ENCODE data around the gene ILF3.

The ILF3 gene

DNA sequence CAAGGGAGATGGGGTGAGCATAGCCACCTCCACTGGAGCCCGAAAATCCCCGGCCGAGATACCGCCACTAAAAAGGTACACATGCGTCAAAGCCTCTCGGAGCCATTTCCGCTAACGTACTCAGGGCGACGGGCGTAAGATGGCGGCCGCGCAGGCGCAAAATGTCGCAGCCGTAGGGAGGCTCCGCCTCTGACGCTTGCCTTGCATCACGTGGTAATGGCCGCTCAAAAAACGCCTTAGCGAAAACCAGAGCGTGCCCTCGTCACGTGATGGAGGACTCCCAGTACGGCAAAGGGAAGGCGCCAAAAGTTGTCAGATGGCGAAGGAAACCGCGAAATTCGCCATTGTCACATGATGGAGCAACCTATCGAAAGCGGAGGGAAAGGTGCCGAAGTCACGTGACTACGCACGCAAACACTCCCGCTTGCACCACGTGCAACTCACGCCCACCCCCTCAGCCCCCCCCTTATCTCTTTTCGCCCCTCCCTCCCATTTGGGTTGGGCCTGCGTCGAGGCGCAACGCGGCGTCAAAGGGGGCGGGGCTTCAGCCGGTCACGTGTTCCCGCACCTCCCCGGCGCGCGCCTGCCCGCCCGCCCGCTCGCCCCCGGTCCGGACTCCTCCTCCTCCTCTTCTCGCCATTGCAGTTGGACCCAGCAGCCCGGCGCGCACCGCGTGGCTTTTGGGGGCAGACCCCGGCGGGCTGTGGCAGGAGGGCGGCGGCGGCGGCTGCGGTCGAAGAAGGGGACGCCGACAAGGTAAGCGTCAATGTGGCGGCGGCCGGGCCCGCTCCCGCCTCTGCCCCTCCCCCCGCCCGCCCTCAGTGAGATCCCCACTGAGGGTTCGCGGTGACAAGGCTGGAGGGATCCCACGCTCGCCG, at the start of gene ILF3:
Gene ILF3 (plus strand): TSS at position 615 of the 878 bp plus-strand sequence. CDS start 16,260 bp downstream, outside the sequence.
- peak; percentile 100 for DNase-seq

DNA sequence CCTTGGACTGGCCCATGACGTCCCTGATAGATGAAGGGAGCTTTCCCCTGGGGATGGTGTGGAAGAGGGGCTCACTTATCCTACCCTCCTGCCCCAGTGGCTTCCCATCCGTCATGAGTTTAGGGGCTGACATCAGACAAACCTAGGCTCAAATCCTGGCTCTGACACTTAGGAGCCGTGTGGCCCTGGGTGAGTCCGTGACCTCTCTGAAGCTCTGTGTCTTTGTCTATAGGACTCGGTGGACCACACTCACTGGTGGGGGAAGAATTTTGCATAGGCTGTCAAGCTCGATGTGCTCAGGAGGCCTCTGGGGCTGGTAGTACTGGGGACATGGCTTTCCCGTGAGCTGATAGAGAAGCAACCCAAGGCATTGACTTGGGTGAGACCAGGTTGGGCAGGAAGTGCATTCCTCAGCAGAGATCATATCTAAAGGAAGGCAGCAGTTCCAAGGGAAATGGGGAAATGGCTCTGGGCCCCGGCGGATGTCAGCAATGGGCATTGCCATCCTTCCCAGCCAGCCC, 49.6 kb upstream of the ILF3 start:
- no peak for DNase-seq

DNA sequence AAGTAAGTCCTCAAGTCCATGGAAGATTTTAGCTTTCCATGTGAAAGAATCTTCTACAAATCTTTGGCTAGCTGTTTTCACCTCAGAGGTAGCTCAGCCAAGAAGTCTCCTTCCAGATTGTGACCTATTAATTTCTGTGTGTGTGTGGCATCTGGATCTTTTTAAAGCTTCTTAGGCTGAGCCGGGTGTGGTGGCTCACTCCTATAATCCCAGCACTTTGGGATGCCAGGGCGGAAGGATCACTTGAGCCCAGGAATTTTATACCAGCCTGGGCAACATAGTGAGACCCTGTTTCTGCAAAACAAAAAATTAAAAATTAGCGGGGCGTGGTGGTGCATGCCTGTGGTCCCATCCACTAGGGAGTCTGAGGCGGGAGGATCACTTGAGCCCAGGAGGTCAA, 42.2 kb upstream of the ILF3 start:
- no peak for DNase-seq

DNA sequence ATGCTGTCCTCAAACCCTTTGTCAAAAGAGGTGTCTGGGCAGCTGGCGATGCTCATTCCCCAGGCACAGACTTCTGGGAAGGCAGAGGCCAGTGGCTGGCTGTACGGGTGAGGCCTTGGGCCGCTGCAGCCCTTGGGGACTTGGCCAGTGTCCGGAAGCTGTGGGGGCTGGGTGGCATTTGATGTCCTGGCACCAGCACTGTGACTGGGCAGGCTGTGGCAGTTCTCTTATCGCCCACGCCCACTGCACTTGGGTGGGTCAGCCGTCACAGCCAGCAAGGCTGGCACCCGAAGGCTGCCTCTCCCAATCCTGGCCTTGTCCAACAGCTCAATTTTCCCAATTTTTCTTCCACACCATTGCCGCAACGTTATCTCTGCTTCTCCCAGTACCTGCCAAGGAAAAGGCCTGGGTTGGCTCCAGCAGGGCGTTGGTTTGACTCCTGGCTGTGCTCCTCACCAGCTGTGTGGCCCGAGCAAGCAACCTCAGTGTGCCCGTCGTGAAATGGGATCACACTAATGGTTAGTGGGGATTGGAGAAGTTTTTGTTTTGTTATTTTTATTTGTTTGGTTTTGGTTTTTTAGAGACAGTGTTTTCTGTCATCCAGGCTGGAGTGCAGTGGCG, 41.5 kb upstream of the ILF3 start:
- no peak for DNase-seq

DNA sequence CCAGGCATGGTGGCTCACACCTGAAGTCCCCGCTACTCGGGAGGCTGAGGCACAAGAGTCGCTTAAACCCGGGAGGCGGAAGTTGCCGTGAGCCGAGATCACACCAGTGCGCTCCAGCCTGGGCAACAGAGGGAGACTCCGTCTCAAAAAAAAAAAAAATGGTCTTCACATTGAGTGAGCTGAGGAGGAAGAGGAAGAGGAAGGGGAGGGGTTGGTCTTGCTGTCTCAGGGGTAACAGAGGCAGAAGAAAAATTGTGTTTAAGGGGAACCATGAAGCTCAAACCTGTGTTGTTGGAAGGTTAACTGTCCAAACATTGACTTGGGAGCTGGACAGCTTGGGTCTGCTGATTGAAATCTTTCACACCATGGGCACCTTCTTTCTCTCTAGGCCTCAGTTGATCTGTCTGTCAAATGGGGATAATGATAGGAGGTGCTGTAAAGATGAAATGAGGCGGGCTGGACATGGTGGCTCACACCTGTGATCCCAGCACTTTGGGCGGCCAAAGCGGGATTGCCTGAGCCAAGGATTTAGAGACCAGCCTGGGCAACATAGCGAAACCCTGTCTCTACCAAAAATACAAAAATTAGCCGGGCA, 38.6 kb upstream of the ILF3 start:
- no peak for DNase-seq

DNA sequence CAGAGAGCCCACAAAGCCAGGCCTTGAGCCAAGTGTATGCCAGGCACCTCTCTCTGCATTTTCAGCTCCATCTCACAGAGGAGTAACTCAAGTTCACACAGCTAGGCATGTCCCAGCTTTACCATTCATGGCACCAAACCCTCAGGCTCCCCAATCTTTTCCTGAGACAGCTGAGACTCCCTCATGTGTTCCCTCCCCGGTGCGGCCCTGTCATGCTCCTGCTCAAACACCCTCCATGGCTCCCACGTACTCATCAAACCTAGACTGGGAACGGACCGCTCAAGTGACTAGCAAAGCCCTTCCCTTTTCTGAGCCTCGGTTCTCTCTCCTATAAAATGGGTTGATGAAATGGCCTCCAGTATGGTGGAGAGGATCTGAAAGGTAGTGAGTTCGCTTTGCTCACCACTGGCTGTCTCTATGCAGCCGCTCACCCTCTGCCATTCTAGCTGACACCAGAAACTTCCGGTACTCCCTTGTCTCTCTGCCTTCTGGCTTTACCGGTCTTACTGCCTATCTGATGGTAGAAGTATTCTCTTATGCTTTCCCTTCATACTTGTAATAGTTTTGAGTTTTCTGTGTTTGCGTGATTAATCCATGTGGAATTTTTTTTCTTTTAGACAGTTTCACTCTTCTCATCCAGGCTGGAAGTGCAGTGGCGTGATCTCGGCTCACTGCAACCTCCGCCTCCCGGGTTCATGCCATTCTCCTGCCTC, 36.6 kb upstream of the ILF3 start:
- DNase-seq = peak; percentile 86

DNA sequence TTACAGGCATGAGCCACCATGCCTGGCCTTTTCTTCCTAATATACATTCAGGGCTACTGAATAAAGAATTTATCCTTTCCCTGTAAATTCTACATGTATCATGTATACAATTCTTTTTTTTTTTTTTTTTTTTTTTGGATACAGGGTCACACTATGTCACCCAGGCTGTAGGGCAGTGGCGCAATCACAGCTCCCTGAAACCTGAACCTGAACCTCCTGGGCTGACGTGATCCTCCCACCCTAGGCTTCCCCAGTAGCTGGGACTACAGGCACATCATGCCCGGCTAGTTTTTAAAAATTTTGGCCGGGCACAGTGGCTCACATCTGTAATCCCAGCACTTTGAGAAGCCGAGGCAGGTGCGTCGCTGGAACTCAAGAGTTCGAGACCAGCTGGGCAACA, 35.3 kb upstream of the ILF3 start:
- DNase-seq = no peak

DNA sequence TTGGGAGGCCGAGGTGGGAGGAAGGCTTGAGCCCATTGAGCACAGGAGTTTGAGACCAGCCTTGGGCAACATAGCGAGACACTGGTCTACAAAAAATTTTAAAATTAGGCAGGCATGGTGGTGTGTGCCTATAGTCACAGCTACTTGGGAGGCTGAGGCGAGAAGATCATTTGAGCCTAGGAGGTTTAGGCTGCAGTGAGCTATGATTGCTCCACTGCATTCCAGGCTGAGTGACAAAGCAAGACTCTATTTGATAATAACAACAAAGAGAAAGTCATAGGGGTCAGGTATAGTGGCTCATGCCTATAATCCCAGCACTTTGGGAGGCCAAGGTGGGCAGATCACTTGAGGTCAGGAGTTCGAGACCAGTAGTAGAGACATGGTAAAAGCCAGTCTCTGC, 33.4 kb upstream of the ILF3 start:
- DNase-seq = no peak

DNA sequence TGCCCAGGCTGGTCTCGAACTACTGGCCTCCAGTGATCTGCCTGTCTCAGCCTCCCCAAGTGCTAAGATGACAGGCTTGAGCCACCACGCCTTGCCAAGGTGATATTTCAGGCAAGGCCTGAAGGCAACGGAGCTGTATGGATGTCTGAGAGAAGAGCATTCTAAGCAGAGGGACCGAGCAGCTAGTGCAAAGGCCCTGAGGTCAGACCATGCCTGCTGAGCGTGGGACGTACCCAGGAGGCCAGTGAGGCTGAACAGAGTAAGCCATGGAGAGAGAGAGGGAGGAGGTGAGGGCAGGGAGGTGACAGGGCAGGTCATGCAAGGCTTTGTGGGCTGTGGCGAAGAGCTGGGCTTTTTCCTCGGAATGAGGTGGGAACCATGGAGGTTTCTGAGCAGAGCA, 32.2 kb upstream of the ILF3 start:
- DNase-seq = no peak

DNA sequence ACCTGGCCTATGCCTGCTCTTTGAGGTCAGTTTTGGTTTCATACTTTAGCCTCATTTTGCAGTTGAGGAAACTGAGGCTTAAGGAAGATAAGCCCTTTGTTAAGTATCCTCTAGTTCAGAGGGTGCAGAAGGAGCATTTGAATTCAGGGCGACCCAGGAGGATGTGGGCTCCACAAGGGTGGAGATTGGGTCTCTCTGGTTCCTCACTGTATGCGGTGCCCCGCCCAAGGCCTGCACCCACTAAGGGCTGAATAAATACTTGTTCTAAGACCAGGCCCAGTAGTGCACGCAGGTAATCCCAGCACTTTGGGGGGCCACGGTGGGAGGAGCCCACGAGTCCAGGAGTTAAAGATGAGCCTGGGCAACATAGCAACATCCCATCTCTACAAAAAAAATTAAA, 29.6 kb upstream of the ILF3 start:
- DNase-seq = no peak

DNA sequence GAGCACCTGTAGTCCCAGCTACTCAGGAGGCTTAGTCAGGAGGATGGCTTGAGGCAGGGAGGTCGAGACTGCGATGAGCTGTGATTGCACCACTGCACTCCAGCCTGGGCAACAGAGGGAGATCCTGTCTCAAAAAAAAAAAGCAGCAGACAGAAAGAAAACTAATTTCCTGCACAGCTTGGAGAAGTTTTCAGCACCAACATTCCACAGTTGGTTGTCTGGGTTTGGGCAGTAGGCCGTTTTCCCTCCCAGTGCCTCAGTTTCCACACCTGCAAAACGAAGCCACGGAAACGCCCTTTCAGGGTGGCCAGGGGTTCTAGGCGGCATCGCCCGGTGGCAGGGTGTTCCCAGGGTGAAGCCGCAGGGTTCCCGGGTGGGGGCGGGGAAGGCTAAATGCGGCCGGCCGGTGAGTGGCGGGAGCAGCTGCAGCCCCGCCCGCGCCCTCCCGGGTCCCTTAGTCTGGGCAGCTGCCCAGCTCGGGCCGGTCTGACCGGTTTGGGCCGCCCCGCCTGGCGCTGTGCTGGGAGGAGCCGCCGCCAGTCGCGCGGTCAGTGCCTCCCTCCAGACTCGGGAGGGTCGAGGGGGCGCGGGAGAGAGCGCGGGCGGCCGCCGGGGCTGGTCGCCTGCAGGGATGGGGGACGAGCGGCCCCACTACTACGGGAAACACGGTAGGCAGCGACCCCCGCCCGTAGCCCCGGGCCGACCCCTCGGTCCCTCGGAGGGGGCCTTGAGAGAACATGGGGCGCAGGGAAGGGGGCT, 29.0 kb upstream of the ILF3 start, which contains the start of gene SLC44A2:
Gene SLC44A2 (plus strand): TSS at position 551 of the 759 bp plus-strand sequence. CDS start 81 bp downstream, at position 632.
- peak; percentile 47 for DNase-seq

DNA sequence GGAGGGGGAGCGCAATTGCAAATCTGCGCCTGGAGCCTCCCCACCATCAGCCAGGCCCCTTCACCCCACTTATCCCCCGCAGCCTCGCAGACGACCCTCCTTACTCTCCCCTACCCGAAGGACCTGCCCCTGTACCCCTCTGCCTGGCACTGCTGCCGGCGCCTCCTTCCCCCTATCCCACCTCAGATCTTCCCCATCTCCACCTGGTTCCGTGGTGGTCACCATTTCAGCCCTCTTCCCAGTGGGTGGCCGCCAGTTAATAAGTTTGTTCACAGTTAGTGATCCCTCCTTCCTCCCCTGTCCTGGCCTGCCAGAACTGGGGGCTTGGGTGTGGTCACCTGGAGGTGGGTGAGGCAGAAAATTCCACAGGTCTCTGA, 28.4 kb upstream of the ILF3 start:
- no peak for DNase-seq

DNA sequence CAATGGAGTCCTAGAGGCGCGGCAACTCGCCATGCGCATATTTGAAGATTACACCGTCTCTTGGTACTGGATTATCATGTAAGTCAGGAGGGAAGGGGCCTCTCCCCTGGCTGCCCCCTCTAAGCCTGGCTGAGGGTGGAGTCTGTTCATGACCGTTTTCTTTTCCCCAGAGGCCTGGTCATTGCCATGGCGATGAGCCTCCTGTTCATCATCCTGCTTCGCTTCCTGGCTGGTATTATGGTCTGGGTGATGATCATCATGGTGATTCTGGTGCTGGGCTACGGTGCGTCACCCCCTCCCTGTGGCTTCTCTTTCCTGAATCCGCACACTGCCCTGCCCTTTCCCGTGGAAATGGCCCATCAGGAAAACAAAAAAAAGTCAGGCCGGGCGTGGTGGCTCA, 22.3 kb upstream of the ILF3 start:
- DNase-seq = no peak

DNA sequence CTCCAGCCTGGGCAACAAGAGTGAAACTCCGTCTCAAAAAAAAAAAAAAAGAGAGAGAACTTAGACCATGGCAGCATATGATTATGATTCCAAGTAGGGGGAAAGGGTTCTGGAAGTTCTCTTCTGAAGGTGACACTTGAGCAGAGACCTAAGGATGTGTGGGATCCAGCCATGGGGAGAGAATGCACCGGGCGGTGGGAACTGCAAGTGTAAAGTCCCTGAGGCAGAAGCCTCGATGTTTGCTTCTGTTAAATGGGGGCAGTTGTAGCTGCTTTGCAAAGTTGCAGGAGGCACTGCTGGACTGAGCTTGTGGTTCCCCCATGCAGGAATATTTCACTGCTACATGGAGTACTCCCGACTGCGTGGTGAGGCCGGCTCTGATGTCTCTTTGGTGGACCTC, 19.7 kb upstream of the ILF3 start:
- no peak for DNase-seq

DNA sequence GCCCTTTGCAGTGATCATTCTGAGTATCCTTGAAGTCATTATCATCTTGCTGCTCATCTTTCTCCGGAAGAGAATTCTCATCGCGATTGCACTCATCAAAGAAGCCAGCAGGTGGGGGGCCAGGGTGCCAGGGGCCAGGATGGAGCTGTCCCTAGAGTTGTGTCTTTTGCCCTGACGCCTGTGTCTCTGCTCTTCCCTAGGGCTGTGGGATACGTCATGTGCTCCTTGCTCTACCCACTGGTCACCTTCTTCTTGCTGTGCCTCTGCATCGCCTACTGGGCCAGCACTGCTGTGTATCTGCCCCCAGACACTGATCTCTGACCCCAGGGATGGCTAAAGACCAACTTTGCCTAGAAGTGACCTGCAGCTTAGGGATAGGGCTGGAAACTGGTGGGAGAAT, 19.2 kb upstream of the ILF3 start:
- DNase-seq = no peak

DNA sequence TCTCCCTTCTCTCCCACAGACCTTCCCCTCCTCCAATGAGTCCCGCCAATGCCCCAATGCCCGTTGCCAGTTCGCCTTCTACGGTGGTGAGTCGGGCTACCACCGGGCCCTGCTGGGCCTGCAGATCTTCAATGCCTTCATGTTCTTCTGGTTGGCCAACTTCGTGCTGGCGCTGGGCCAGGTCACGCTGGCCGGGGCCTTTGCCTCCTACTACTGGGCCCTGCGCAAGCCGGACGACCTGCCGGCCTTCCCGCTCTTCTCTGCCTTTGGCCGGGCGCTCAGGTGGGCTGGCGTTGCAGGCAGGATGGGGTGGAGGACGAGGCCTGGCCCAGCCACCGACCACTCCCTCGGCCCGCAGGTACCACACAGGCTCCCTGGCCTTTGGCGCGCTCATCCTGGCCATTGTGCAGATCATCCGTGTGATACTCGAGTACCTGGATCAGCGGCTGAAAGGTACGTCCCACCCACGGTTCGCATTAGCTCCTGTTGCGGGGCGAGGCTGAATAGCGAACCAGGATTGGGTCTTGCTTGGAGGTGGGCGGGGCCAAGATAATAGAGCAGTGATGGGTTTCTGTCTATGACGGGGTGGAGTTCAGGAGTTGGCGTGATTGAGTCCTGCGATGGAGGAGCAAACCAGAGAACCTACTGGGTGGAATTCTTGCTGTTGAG, 17.7 kb upstream of the ILF3 start:
- no peak for DNase-seq

DNA sequence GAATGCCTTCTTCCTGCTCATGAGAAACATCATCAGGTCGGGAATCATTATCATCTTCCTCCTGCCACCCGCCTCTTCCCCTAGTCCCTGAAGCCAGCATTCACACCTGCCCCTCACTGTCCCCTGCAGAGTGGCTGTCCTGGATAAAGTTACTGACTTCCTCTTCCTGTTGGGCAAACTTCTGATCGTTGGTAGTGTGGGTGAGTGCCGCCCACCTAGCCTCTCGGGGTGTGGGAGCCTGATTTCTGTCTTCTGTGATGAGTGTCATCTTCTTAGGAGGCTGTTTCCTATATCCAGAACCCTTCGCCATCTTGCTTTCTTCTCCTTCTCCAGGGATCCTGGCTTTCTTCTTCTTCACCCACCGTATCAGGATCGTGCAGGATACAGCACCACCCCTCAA, 16.3 kb upstream of the ILF3 start:
- DNase-seq = no peak

DNA sequence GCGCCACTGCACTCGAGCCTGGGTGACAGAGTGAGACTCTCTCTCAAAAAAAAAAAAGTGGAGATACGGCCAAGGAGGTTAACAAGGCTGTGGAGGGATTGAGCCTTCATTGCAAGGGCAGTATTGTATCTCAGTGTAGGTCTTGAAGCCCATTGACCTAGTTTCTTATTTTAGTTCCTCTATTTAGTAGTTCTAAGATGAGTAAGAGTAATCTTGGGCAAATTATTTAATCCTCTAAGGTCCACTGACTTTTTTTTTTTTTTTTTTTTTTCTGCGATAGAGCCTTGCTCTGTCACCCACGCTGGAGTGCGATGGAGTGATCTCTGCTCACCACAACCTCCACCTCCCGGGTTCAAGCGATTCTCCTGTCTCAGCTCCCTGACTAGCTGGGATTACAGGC, 14.3 kb upstream of the ILF3 start:
- DNase-seq = no peak

DNA sequence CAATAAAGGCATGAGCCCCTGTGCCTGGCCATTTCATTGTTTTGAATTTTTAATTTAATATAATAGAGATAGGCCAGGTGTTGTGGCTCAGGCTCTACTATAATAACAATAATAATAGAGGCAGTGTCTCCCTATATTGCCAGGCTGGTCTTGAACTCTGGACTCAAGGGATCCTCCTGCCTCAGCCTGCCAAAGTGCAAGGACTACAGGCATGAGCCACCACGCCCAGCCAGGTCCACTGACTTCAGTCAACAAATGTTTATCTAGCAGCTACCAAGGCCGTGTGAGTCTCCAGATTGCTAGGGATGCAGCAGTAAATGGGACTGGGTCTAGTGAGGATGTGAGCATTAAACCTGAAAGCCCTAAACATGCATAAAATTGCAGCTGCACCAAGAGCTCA, 13.8 kb upstream of the ILF3 start:
- no peak for DNase-seq

DNA sequence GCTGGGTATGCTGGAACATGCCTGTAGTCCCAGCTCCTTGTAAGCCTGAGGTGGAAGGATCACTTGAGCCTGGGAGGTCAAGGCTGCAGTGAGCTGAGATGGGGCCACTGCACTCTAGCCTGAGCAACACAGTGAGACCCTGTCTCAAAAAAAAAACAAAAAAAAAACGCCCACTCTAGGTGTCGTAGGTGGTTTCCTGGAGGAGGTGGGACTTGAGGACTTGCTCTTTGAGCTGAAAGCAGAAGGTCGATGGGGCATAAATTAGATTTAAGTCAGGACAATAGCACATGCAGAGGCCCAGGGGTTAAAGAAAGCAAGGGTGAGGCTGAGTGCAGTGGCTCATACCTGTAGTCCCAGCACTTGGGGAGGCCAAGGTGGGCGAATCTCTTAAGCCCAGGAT, 12.9 kb upstream of the ILF3 start:
- no peak for DNase-seq

DNA sequence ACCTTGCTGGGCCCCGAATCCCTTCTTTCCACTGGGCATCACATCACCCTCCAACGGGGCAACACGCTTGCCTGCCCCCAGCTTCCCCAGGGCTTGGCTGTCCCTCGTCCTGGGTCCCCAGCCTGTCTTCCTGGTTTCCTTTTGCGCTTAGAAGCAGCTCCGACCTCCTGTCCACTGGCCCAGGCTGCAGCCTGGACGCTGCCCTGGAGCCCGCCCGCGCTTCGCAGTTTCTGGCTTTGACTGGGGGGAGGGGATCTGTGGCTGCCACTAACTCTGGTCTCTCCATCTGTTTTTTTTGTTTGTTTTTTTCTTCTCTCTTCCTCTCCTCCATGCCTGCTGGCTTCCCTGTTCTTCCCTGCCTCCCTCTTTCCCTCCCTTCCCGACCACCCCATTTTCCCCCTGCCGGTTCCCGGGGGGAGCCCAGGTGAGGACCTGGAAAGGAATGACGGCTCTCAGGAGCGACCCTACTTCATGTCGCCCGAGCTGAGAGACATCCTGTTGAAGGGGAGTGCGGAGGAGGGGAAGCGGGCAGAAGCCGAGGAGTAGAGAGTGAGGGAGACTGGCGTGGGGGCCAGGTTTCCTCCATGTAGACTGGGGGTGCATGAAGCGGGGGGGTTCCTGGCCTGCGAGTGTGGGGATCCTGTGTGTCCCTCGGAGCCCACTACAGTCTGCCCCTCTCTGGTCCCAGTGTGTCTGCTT, 11.5 kb upstream of the ILF3 start:
- DNase-seq = no peak

Data from fibroblast of skin of right biceps (primary cell).